AG08396 (cell line): ENCODE results near the gene FOXP2.
"Not testable (repeated sequence)": the region's sequence is repeated elsewhere in the genome, so short reads cannot be mapped to it uniquely, and the experiment has no call there.

Experiments used
- DNase-seq: peaks from one replicate; pipeline ENCODE4 v3.0.0; 2012; ENCODE audit warnings: low spot score, mixed read lengths

FOXP2 gene

DNA sequence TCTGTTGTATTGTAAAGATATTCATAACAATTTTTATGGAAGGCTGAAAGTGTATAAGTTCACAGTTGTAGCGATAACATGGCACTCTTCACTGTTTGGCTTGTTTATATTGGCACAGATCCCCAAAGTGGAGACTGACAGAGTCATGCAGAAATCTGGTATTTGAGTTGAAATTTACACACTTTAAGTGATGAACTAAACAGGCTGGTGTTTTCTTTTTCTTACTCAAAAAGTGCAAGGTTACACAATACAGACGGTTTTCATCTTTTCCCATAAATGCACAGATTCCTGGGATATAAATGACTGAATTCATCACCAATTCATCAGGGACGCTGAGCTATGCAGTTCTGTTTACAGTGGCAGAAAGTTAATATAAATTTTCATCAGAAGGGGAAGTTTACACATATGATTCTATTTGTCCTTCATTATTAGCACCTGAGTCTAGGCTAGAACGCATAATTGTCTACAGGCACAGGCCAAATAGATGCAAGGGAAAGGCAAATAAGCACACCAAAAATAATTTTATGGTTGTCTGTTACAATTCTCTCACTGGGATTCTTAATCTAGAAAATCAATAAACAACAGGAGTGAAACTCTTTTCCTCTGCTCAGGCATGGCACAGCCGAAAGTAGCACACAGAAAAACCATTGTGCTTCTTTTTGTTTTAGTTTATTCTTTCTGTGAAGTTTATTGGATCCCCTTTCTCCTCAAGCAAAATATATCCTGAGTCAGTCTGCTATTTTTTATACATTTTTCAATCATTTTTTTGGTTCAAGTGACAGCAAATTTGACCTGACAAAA is 88.0 kb downstream of the FOXP2 start:
- DNase-seq, result no peak

DNA sequence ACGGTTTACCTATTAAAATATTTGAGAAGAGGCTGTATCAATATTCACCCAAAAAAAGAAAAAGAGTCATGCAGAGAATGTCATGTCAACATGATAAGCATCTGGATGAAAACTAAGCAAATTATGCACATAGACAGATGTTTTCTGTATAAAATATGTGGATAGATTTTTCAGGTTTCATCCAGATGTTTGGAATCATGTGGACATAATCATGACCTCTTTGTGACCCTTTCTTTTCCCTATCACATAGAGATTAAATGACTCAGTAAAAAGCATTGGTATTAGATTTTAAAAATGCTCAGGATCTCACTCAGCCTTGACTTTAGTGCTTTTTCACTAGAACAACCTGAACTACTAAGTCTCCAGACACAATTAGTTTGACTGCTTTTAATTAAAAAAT is 90.0 kb downstream of the FOXP2 start:
- no peak for DNase-seq

DNA sequence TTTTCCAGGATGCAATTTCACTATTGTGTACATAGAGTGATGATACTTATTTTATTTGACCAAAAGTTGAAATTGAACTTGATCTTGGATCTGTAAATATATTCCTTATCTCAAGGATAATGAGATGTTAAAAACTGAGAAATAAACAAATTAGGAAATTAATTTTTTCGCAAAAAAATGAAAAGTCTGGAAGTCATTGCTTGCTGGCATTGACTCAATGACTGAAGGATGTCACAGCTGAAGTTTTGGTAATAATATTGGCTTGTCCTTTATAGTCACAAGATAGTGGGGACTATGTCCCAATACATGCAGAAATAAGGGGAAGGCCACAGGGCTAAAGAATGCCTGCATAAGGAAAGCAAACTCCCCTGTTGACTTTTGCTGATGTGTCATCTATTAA is 92.8 kb downstream of the FOXP2 start:
- DNase-seq, result no peak

DNA sequence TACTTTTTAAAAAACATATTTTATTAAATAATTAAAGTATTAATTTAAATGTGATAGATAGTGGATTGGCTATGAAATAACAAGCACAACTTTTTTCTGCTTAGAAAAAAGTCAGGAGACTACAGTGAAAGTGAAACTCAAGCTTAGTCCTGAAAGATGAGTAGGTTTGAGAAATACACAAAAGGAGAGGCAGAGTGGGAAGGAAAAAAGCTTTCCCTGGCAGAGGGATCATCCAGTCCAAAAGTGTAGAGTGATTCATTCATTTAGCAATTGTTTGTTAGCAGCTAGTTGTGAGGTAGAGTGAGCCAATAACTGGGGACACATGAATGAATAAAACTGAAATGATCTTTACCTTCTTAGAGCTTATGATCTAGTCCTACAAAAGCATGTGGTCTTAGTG is 93.5 kb downstream of the FOXP2 start:
- no peak for DNase-seq

DNA sequence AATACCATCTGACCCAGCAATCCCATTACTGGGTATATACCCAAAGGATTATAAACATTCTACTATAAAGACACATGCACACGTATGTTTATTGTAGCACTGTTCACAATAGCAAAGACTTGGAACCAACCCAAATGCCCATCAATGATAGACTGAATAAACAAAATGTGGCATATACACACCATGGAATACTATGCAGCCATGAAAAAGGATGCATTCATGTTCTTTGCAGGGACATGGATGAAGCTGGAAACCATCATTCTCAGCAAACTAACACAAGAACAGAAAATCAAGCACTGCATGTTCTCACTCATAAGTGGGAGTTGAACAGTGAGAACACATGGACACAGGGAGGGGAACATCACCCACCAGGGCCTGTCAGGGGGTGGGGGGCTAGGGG is 96.2 kb downstream of the FOXP2 start:
- not testable (repeated sequence) for DNase-seq

DNA sequence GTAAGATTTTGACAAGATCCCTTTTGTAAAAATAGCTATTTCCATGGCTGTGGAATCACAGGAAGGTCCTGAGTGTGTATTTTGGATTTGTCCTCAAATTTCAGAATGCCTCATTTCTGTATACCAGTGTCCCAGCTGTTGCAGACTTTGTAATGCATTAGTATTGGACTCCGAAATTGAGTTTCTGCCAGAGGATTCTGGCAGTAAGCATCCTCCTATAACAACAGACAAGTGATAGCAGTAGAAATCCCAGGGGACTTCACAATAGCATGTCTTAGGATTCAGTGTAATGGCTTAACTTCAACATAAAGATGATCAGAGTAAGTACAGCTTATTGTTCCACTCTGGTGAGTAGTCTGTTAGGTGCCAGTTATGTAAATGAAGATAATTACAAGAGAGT is 104.6 kb downstream of the FOXP2 start:
- no peak for DNase-seq

DNA sequence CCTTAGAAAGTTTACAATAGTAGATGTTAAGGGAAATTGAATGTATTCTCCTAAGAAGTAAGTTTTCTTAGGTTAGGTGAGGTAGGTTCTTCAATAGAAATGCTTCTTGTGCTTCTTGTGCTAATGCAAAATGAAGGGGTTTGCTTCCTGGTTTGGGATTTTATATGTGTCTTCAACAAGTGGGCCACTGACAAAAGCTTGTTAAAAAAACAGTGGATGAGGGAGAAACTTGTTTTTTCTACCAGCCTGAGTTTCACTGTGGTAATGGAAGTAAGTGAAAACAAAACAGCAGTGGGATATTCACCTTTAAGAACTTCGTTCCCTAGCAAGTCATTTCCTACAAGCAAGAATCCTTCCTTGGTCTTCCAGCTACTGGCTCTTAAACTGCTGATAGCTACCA is 107.5 kb downstream of the FOXP2 start:
- DNase-seq, result no peak

DNA sequence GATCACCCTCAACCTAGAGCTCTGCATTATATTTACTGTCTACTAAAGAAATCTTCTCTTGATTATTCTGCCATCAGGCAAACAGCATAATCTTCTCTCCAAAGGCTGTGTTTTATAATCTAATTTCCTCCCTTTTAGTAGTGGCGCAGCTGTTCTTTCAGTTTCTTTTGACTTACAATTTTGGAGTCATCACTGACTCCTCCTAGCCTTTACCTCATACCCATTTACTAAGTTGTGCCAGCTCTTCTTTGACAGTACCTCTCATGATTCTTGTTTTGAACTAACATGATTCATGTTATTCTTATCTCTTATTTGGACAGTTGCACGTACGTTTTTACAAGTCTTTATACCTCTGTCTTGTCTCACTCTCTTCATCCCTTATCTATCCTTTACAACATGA is 113.0 kb downstream of the FOXP2 start:
- no peak for DNase-seq

DNA sequence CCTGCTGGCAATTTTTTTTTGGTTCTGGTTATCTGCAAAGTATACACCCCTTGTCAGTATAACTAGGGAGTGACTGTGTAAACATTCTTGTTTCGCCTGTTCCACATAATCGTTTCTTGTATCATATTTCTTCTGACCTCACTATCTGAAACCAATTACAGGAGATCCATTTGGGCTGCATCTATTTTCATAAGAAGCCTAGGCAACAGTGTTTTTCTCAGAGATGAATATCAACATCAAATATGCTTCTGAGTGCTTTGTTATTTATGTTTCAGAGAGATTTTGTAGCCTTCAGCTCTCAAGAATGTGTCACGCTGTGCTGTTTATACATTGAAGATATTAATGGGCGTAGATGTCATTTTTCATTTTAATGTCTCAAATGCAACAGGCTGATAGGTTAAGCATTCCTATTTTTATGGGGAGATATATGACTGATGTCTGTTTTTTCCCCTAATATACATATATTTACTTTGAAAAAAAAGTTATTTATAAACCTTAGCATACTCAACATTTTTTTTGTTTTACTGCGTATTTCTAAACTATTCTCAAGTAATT is 115.5 kb downstream of the FOXP2 start:
- DNase-seq, result no peak

DNA sequence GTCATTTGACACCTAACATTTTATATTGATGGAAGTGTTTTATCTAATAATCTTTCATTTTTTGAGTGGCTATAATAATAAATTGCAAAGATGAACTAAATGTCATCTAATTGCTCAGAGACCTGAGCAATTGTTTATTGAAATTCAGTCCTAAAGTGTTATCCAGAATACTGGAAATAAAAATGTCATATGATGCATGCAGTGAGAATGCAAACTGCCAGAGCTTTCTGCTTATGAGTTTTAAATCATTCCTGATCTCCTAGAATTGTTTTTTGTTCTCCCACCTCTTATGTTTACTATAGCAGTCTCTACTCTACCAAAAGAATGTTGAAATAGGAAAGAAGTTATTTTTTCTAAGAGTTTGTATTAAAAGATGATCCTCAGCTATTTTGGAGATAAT is 116.7 kb downstream of the FOXP2 start:
- DNase-seq, result no peak

DNA sequence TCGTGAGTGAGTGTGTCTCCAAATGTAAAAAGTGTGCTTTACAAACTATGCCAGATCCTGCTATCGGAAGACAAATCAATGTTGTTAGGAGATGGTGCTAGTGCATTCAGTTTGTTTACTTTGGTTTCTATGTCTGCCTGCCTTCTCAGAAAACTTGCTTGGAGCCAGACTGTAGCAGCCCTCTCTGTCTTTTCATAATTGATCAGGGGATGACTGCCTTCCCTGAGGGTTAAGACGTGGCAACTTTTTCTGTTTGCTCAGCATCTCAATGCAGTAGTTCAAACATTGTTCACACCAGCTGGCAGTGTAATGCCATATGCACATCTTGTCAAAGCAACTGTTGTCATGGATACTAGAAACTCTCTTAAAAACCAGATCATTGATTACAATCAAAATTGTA is 118.5 kb downstream of the FOXP2 start:
- no peak for DNase-seq

DNA sequence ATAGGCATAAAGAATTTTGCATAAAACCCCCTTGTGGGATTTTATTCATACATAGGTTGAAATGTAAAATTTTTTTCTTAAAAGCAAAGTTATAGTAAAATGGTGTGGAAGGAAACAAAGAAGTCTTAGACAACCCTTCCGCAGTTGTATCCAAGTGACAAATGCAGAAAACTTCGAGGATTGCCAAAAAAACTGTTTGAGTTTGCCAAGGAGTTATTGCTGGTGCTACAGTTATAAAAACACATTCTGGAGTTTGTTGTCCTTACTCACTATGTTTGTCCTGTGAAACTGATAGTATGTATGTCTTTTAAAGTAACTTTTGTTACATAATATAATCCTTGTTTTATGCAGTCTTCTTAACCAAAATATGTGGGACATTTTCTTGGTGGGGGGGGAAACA is 120.3 kb downstream of the FOXP2 start:
- DNase-seq, result no peak

DNA sequence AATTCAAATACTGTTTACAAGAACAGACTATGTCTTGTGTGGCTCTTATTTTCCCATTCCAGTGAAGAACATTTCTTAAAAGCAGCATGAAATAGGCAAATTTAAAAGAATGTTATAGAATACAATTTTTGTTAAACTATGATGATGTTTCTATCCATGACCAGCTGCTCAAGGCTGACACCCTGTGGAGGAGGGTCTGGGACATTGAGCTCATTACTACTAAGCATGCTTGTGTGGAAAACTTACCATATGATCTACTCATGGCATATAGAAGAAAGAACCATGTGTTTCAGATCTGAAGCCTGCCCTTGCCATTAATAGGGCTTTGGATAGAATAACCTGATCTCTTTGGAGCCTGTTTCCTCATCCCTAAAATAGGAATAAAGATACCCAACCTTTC is 125.0 kb downstream of the FOXP2 start:
- DNase-seq, result peak; percentile 3

DNA sequence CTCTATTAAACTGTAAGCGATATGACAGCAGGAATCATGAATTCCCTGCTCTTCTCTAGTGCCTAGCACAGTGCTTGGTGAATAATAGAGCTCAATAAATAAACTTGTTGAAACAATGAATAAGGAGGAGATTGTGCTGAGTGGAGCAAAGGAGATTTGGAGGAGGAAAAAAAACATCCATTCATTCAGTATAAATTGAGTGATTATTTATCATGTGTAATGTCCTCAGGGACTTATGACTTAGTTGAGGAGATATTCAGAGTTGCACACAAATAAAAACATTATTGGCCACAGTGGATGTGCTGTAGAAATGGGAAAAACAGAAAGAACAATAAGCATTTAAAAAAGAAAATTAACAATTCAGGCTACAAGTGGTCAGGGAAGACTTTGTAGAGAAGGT is 125.7 kb downstream of the FOXP2 start:
- DNase-seq, result no peak

DNA sequence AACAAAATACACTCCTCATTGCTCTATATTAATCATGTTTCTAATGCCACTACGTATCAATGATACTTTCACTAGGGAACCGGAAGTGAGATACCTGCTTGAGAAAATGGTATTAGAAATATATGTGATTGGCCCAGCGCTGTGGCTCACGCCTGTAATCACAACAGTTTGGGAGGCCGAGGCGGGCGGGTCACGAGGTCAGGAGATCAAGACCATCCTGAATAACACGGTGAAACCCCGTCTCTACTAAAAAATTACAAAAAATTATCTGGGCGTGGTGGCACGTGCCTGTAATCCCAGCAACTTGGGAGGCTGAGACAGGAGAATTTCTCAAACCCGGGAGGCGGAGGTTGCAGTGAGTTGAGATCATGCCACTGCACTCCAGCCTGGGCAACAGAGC is 132.7 kb downstream of the FOXP2 start:
- DNase-seq, result not testable (repeated sequence)

DNA sequence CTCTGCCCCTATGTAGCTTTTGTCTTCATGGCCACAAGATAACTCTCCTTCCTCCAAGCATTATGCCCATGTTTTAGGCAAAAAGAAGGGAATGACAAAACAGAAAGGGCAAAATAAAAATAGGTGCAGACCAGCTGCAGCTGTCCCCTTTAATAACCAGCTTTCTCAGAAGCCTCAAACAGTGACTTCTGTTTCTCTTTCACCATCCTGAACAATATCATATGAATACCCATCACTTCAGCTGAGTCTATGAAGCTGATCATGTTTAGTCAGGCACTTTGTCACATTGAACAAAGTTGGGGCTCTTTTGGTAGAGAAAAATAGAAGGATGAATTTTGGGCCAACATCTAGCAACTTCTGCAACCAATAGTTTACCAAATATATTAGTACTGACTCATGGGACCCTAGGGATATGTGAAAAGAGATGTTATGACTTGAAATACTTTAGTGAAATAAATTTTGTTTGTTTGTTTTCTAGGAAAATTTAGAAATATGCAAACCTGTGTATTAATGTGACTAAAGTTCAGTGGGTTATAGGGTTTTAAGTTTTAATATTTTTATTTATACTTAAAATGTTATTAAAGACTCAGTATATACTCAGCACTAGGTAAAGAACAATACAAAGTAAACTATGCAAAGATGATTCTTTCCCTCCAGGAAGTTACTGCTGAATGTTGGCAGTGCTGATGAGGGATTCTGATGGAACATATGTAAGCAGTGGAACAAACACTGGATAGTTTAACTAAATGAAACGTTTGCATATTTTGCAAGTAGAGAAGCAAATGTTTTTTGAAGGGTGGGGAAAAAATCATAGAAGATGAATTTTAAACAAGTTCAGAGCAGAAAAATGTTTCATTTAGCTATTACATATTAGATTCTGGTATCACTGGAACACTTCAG is 133.7 kb downstream of the FOXP2 start:
- no peak for DNase-seq

DNA sequence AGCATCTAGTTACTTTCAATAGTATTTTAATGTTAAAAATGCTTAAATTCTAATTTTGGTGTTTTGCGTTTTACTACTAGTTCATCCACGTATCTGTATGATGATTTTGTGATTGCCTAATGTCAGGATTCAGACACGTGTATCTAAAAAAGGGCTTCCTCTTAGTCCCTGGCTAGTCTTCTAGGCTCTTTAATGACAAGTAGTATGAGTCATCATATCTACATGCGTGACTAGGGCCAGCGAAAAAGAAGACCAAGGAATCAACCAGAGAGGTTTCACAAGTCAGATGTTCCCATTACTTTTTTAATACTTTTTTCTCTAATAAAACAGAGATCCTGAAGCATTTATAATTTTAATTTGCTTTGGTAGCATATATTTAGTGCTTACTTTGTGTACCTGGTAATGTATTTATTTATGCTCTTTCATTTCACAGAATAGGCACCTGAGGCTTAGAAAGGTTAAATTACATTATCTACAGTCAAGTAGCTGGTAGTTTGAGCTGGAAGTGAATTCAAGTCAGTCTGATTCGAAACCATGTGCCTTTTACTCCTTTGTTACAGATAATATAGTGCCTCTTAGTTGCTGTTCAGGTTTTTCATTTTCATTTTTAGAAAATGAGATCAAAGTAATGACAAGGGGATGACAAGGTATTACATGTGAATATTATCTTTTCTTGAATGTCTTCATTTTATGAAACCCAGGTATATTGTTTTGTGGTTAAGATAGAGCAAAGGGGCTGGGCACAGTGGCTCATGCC is 140.3 kb downstream of the FOXP2 start:
- DNase-seq, result peak; percentile 7

DNA sequence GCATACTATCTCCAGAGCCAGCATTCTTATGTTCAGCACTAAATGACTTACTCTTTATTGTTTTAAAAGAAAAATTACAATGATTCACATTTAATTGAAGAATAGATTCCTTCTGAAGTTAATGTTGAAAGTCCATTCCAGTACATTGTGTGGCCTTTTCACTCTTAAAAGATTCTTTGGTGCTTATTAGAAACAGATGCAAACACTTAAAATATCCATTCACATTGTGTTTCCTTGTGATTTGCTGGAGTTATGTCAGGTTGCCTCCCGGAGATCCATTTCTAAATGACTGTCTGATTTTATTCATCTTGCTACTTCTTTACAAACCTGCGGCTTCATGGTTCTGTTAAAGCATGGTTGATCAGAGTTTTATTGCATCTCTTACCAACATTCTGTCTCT is 152.8 kb downstream of the FOXP2 start:
- no peak for DNase-seq

DNA sequence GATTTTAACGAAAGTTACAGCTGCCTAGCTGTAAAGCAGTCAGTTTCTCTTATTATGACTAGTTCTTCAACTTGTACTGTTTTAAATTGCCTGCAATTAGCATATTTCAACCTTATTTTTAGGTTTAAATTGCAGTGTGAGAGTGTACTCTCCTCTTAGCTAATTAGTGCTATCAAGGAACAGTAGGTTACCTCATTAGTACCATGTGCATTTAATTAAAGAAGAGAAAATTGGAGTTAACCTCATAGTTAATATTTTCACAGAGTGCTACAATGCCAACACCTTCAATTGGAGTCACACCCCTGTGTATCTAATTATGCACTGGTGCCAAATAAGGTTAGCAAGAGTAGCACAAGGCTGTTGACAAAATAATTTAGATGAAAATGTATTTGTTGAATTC is 154.6 kb downstream of the FOXP2 start:
- DNase-seq, result no peak

DNA sequence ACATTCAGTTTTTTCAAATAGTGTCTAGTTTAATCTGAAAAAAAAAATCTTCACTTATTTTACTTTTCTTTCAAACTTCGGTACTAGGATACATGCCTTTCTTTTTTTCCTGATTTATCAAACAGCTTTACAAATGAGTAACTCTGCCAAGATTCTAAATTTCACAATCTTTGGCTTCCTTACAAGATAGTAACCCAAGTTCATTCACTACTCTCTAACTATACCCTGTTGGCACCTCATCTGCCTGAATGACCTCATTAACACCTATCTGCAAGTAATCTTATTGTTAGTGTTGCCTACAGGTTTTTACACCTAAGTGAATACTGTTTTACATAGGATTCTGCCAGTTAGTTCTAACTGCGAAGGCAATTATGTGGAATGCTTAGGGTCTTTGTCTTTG is 159.8 kb downstream of the FOXP2 start:
- DNase-seq, result no peak

DNA sequence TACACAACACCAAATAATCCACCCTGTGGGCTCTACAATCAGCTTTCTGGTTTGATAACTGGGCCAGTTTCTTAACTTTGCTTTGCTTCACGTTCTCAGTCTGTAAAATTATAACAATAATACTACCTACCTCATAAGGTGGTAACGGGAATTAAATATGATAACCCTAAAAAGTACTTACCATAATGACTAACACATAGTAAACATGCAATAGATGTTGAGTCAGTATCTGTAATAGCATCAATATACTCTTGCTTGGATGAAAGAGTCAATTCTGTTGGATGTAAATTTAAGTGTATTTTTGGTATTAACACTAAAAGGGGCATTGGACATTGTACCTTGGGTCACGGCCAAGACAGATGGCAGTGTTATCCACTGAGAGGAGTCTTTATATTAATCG is 160.5 kb downstream of the FOXP2 start:
- no peak for DNase-seq

DNA sequence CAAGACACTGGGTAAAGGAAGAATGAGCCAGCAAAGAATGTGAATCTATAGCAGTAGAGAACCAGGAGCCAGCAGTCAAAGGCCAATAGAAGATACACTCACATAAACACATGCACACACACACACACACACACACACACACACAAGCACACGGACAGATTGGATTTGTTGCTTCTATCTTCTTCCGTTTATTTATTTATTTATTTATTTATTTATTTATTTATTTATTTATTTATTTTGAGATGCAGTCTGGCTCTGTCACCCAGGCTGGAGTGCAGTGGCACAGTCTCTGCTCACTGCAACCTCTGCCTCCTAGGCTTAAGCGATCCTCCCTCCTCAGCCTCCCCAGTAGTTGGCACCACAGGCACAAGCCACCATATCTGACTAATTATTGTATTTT is 166.3 kb downstream of the FOXP2 start:
- DNase-seq, result not testable (repeated sequence)
